Transverse colon (tissue), 4 donors: ENCODE measurements around the gene ERGIC1. TPM values are rescaled to one million over a fixed set of nuclear protein-coding genes. Genes with fewer than 3 reads are reported as not detected.

Experiments used
- DNase-seq: peaks from one replicate; pipeline ENCODE4 v3.0.0-alpha.2; 2019
- H3K27ac ChIP-seq, 4 donors: fragments of 200-600 bp; sonication (generic); 2 replicates each; pipeline ENCODE4 v1.5.1; 2016 to 2018; ENCODE audit warnings: inconsistent platforms in 4 of 4
- H3K27me3 ChIP-seq: fragments of 200-600 bp; sonication (generic); 2 replicates; pipeline ENCODE4 v1.5.1; 2017; ENCODE audit warnings: inconsistent platforms
- H3K36me3 ChIP-seq, 4 donors: fragments of 200-600 bp; sonication (generic); 2 replicates each; pipeline ENCODE4 v1.5.1; 2017 to 2019; ENCODE audit warnings: inconsistent platforms in 4 of 4
- H3K4me1 ChIP-seq, 4 donors: fragments of 200-600 bp; sonication (generic); 2 replicates each; pipeline ENCODE4 v1.5.1; 2017 to 2020; ENCODE audit warnings: inconsistent platforms in 4 of 4
- H3K4me3 ChIP-seq, 4 donors: fragments of 200-600 bp; sonication (generic); 1 replicate in 1 of 4; 2 replicates in 3 of 4; pipeline versions ENCODE4 v1.5.1 to v1.6.1; 2017 to 2019; ENCODE audit warnings: inconsistent platforms in 4 of 4
- H3K9me3 ChIP-seq, 2 donors: fragments of 200-600 bp; sonication (generic); 2 replicates each; pipeline ENCODE4 v1.5.1; 2017 to 2019; ENCODE audit warnings: inconsistent platforms in 2 of 2
- CTCF ChIP-seq, 5 experiments: fragments of 200-600 bp in 3 of 5; fragments of 450-650 bp in 2 of 5; sonication (generic) in 3 of 5; IDR thresholded peaks; 1 replicate in 2 of 5; 2 replicates in 3 of 5; pipeline ENCODE4 v1.5.1; 2016 to 2017; ENCODE audit warnings: antibody characterized with exemption in 5 of 5, inconsistent platforms in 3 of 5, mild to moderate bottlenecking in 2 of 5, moderate library complexity in 1 of 5
- EP300 ChIP-seq: sonication (generic); formaldehyde crosslinking; IDR thresholded peaks from one replicate; pipeline ENCODE4 v1.6.1; 2017; ENCODE audit warnings: antibody characterized with exemption, low read depth
- POLR2A ChIP-seq: fragments of 450-650 bp; IDR thresholded peaks from one replicate; pipeline ENCODE4 v1.6.1; 2016; ENCODE audit warnings: antibody characterized with exemption, mild to moderate bottlenecking, moderate library complexity
- POLR2AphosphoS5 ChIP-seq, 3 donors: sonication (generic); formaldehyde crosslinking; IDR thresholded peaks; one replicate each; pipeline ENCODE4 v1.6.1; 2016; ENCODE audit warnings: antibody characterized with exemption in 3 of 3
- WGBS, 2 donors: methylation state at CpG; one replicate each; pipeline ENCODE4 v1.1.5; 2018; ENCODE audit warnings: low coverage in 1 of 2; 5-methylcytosine and 5-hydroxymethylcytosine counted together
- in situ Hi-C, 4 donors: fragments of 200-750 bp; cut with MboI; loops; one replicate each; pipeline versions ENCODE4 v1.15.0 to v1.15.1; 2017; ENCODE audit warnings: low sequenced_read_pairs in 3 of 4, low pct_ligation_motif_present in 1 of 4, low pct_unique_long_range_greater_than_20kb in 1 of 4
- intact Hi-C: fragments of 100-400 bp; cut with DNase I; formaldehyde crosslinking; loops from one replicate; pipeline ENCODE4 v1.15.1; 2023; ENCODE audit warnings: low total_unique reads
- total RNA-seq, 4 donors: library from RNA; depleted of rRNA; stranded (reverse); fragments of >200 nt; gene quantifications; one replicate each; pipeline ENCODE4 v1.1.0, GENCODE V29; 2016

The ERGIC1 gene
- total RNA-seq, 4 donors from 2014 or later = 125 to 252 (median 184) TPM

GRCh38 chr5:172943906-172944305 lies 109.9 kb downstream of the ERGIC1 start:
- no peak overlapping the region for H3K27ac ChIP-seq
- no peak for DNase-seq
- no peaks in the 10 kb centered on the region for H3K9me3 ChIP-seq
- H3K4me3 ChIP-seq = no peak overlapping the region
- no peak for TF ChIP-seq POLR2AphosphoS5 (IDR thresholded peaks at IDR 0.05)
- TF ChIP-seq EP300 = no peak
- TF ChIP-seq POLR2A = no peak
- TF ChIP-seq CTCF (IDR thresholded peaks at IDR 0.05) = no peak
- intact Hi-C loops = no loop called here
- H3K27me3 ChIP-seq = no peaks in the 10 kb centered on the region
- in situ Hi-C loops = loop anchor here in 3 of 4 donors (25.0 kb wide), 2 partner anchors 457 to 482 kb away; partner anchors contain the start of gene SH3PXD2B (in 2 of the 3)
- 79 to 85% methylated on average over 7 to 8 of the region's 8 CpGs for whole genome bisulfite sequencing, 2 donors
- peaks cover 0 to 38% (median 12%) of the 10 kb centered on the region in 4 donors for H3K36me3 ChIP-seq
- no peaks in the 10 kb centered on the region for H3K4me1 ChIP-seq

GRCh38 chr5:172944741-172945140 lies 110.7 kb downstream of the ERGIC1 start:
- in situ Hi-C loops (loop anchor here in 3 of 4 donors (25.0 kb wide), 2 partner anchors 457 to 482 kb away; partner anchors contain the start of gene SH3PXD2B (in 2 of the 3)), intact Hi-C loops (no loop called here)
- Histone ChIP-seq H3K4me1 (no peaks in the 10 kb centered on the region), H3K4me3 (no peak overlapping the region), H3K36me3 (peaks cover 0 to 30% (median 9%) of the 10 kb centered on the region in 4 donors), H3K9me3 (no peaks in the 10 kb centered on the region), H3K27me3 (no peaks in the 10 kb centered on the region), H3K27ac (no peak overlapping the region)
- TF ChIP-seq EP300 = no peak
- no peak for TF ChIP-seq CTCF (IDR thresholded peaks at IDR 0.05)
- TF ChIP-seq POLR2AphosphoS5 (IDR thresholded peaks at IDR 0.05) = no peak
- no peak for TF ChIP-seq POLR2A
- no peak for DNase-seq
- whole genome bisulfite sequencing, 2 donors = 86 to 87% methylated on average over 5 to 6 of the region's 6 CpGs

GRCh38 chr5:172945151-172945550 lies 111.1 kb downstream of the ERGIC1 start:
- intact Hi-C loops = no loop called here
- Histone ChIP-seq H3K27ac (no peak overlapping the region), H3K4me3 (no peak overlapping the region), H3K27me3 (no peaks in the 10 kb centered on the region), H3K36me3 (peaks cover 0 to 30% (median 7%) of the 10 kb centered on the region in 4 donors), H3K9me3 (no peaks in the 10 kb centered on the region), H3K4me1 (no peaks in the 10 kb centered on the region)
- TF ChIP-seq POLR2AphosphoS5 (IDR thresholded peaks at IDR 0.05) (no peak), EP300 (no peak), POLR2A (no peak), CTCF (IDR thresholded peaks at IDR 0.05) (no peak)
- WGBS, 2 donors = 97% methylated on average over 6 of the region's 6 CpGs; no CpG with 5 or more reads in 1 of the 2 donors
- DNase-seq = no peak
- in situ Hi-C loops = loop anchor here in 3 of 4 donors (25.0 kb wide), 2 partner anchors 458 to 483 kb away; partner anchors contain the start of gene SH3PXD2B (in 2 of the 3)

GRCh38 chr5:172946146-172946545 lies 112.1 kb downstream of the ERGIC1 start:
- WGBS, 2 donors = 67 to 96% methylated on average over 1 to 7 of the region's 7 CpGs

More at GRCh38 chr5:172946146-172946545, 112.1 kb downstream of the ERGIC1 start:
- H3K9me3 ChIP-seq = no peaks in the 10 kb centered on the region
- TF ChIP-seq EP300 (no peak), CTCF (IDR thresholded peaks at IDR 0.05) (no peak)
- intact Hi-C loops (no loop called here), in situ Hi-C loops (loop anchor here in 3 of 4 donors (25.0 kb wide), 2 partner anchors 459 to 484 kb away; partner anchors contain the start of gene SH3PXD2B (in 2 of the 3))
- no peak overlapping the region for H3K4me3 ChIP-seq
- no peaks in the 10 kb centered on the region for H3K27me3 ChIP-seq
- H3K4me1 ChIP-seq = no peaks in the 10 kb centered on the region
- H3K36me3 ChIP-seq = peaks cover 0 to 30% (median 8%) of the 10 kb centered on the region in 4 donors
- no peak overlapping the region for H3K27ac ChIP-seq
- no peak for DNase-seq
